ENCODE results near the gene PRR14.

GRCh38 chr16:30660424-30661261 lies 9.9 kb downstream of the PRR14 start:
- TF ChIP-seq CTCF (IDR thresholded peaks at IDR 0.05; ENCODE audit: insufficient read depth, low read length) (no peak), POLR2AphosphoS5 (IDR thresholded peaks at IDR 0.05; ENCODE audit: low read depth) (no peak)
